SHP77 (cell line): ENCODE data around the gene OR52E2.
"Not testable (repeated sequence)": the region's sequence is repeated elsewhere in the genome, so short reads cannot be mapped to it uniquely, and the experiment has no call there.

Experiments
- DNase-seq, 2 experiments: peaks; one replicate each; lab custom pipeline; 2025; lab: John Stamatoyannopoulos, UW

The OR52E2 gene

DNA sequence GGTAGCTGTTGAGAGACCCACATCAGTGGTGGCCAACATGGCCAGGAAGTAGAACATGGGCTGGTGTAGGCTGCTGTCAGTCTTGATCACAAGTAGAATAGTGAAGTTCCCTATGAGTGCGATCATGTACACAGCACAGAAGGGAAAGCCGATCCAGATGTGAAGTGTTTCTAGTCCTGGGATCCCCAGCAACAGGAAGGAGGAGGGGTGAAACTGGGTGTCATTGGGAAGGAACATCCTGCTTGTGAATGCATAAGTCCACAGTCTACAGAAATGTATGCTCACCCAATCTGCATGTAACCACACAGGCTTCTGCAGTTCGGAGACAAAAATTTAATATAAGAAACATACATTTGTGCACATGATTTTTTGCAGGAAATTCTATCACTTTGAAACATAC, at the start of gene OR52E2:
Gene OR52E2, minus strand, starts transcription at position 237 of the 400 bp plus-strand sequence. Its CDS starts 0 bp downstream, at position 237.
- DNase-seq, result no peak

DNA sequence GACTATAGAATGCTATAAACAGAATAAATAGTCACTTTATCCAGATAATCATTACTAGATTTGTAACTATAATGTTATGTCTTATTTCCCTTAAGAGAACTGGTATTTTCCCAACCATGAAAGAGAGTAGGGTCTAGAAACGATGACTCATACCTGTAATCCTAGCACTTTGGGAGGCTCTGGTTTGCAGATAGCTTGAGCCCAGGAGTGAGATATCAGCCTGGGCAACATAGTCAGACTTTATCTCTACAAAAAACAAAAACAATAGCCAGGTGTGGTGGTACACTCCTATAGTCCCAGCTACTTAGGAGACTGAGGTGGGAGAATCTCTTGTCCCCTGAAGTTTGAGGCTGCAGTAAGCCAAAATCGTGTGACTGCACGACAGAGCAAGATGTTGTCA, 47.9 kb upstream of the OR52E2 start:
- no peak for DNase-seq

GRCh38 chr11:5103066-5103465, 43.6 kb upstream of the OR52E2 start:
- no peak for DNase-seq

- no peak for DNase-seq
These were observed 42.8 kb upstream of the OR52E2 start for GRCh38 chr11:5102246-5102645.

DNA sequence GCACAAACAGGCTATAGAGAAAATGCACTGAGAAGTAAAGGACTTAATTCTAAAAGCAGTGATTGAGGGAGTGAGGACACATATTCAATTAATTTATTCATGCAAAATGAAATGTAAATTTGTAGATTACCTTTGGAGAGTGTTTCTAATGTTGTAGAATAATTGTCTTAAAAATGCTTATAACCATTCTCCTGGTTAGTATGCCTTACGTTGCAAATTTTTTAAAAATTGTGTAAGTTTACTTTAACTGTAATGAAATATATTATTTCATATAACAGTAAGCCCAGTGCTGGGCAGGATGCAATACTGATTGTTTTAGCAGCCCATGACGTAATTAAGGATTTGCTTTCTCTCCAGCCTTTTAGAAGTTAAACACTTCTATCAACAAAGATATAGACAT, 36.6 kb upstream of the OR52E2 start:
- DNase-seq, result no peak

DNA sequence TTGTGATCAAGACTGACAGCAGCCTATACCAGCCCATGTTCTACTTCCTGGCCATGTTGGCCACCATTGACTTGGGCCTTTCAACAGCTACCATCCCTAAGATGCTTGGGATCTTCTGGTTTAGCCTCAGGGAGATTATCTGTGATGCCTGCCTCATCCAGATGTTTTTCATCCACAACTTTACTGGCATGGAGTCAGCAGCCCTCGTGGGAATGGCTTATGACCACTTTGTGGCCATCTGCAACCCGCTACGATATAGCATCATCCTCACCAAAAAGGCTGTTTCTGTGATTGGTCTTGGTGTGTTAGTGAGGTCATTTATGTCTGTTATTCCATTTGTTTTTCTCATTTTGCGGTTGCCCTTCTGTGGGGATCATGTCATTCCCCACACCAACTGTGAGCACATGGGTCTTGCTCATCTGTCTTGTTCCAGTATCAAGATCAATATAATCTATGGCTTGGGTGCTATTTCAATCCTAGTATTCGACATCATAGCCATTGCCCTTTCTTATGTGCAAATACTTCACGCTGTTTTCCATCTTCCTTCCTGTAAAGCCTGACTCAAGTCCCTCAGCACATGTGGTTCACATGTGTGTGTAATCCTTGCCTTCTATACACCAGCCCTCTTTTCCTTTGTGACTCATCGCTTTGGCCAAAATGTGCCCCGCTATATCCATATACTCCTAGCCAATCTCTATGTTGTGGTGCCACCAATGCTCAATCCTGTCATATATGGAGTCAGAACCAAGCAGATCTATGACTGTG, 33.6 kb upstream of the OR52E2 start:
- DNase-seq, result no peak

DNA sequence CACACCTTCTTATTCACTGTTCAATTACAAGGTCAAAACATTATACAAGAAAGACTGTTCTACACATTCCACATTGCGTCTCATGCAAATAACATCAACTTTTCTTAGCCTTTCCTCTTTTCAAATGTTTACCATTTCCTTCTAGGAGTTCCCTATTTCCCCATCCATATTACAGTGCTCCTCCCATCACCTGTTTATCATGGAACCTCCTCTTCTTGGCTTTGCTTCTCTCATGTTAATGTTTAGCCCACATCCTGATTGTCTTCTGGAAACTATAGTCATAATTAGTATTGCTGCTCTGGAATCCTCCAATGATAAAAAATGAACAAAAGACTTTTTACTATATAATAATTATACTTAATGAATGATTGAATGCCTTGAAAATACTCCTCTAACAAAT, 31.2 kb upstream of the OR52E2 start:
- no peak for DNase-seq

DNA sequence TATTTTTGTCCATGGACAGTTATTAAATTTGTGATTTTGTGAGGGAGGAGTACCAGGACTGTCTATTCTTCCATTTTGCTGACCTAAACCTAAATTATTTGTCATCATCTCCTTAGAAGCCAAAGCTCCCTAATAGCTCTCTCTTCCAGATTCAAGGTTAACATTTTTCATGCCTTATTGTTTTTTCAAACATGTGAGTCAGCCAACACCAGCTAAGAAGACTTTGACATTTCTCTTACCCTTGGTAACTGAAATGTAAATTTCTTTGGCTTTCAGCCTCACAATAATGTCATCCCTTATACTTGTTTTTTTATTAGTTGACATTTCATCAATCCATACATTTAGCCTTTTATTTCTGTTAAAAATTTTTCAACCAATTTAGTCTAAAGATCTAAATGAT, 29.1 kb upstream of the OR52E2 start:
- no peak for DNase-seq

GRCh38 chr11:5083602-5084001, 24.2 kb upstream of the OR52E2 start:
- no peak for DNase-seq

DNA sequence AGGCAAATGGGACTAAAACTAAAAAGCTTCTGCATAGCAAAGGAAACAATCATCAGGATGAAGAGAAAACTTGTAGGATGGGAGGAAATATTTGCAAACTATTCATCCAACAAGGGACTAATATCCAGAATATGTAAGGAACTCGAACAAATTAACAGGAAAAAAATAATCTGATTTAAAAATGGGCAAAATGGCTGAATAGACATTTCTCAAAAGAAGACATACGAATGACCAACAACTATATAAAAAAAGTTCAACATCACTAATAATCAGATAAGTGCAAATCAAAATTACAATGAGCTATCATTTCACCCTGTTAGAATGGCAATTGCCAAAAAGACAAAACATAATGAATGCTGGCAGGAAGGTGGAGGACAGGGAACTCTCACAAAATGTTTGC, 22.0 kb upstream of the OR52E2 start:
- no peak for DNase-seq

DNA sequence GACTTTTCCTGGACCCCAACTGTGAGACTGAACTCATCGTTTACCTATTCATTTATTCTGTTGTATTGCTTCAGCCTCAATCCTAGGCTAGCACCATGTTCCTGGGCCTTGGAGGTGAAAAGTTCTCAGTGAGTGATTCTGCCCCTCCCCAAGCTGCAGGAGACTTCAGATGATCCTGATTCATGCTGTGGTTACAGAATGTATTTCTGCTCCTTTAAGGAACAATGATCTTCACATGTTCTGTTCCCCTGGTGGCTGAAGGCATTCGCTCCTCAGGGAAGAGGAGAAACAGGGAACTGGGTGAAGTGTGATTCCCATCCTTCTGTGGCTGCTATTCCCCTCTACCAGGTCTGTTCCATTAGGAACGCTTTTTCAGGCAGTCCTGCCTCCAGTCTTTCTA, 12.4 kb upstream of the OR52E2 start:
- no peak for DNase-seq

GRCh38 chr11:5069272-5069671, 9.8 kb upstream of the OR52E2 start, which contains the start of gene OR52E1:
Gene OR52E1 (plus strand): TSS chr11:5069572.
- no peak for DNase-seq

DNA sequence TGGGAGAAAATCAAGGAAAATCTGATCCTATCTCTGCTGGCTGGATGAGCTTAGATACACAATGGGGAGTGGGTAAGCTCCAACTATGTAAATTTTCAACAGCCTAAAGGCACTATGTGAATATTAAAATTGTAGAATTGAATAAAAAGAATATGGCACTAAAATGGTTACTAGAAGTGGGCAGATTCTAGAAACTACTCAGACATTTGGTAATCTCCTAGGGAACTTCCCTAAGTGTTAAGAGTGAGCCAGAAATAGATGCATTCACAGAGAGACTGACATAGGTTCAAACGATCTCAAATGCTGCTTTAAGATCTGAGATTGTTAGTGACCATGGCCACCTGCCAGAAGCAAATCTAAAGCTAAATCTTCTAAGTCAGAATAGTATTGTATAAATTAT, 5.6 kb upstream of the OR52E2 start:
- DNase-seq, result no peak

DNA sequence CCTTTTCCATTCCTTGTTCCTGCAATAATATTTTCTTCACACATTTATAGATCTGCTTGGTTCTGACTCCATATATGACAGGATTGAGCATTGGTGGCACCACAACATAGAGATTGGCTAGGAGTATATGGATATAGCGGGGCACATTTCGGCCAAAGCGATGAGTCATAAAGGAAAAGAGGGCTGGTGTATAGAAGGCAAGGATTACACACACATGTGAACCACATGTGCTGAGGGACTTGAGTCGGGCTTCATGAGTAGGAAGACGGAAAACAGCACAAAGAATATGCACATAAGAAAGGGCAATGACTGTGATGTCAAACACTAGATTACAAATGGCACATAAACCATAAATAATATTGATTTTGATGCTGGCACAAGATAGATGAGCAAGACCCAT, 748 bp downstream of the OR52E2 start:
- DNase-seq, result not testable (repeated sequence)

GRCh38 chr11:5046754-5047330, 12.6 kb downstream of the OR52E2 start:
- DNase-seq, result no peak

GRCh38 chr11:5046226-5046625, 13.2 kb downstream of the OR52E2 start, which contains the start of gene OR52J3:
Gene OR52J3 (plus strand): TSS chr11:5046526. CDS start chr11:5046526, 0 bp downstream.
- DNase-seq, result no peak

DNA sequence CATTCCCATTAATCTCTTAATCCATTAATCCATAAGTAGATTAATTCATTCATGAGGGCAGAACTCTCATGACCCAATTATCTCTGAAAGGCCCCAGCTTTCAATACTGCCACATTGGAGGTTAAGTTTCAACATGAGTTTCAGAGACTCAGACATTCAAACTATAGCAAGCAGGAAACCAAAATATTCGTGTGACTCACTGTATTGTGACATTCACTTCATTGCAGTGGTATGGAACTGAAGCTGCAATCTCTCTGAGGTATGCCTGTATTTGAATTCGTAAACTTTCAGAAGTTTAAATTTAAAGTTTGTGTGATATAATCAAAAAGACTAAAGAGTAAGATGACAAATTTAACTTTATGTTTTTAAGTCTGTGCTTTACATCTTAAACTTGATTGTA, 16.0 kb downstream of the OR52E2 start:
- no peak for DNase-seq

- no peak for DNase-seq
These were observed 17.3 kb downstream of the OR52E2 start for GRCh38 chr11:5042091-5042490.

DNA sequence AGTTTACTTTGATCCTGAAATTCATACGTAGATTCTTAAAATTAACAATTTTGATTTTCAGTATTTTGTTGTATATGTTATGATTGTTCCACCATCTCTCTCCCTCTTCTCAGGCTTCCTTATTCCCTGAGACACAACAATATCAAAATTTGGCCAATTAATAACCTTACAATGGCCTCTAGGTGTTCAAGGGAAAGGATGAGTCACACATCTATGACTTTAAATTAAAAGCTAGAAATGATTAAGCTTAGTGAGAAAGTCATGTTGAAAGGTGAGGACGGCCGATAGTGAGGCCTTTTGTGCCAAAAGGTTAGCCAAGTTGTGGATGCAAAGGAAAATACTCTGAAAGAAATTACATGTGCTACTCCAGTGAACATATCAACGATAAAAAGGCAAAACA, 18.6 kb downstream of the OR52E2 start:
- DNase-seq, result no peak

GRCh38 chr11:5038341-5038740, 21.1 kb downstream of the OR52E2 start:
- no peak for DNase-seq

DNA sequence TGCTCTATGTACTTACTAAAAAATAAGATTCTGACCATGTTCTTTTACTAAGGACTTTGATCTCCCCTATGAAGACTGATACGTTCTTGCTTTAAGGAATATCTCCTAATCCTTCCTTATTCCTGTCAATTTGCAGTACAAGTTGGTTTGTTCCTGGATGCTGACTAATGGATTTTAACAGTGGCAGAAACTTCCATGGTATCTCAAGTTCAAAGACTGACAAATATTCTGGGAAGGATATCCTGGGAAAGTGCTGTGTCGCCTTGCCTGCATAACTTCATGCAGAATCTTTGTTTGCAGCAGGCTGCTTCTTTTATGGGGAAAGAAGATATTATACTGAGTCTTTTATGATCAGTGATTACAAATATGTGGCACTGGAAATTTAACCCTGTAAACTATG, 21.5 kb downstream of the OR52E2 start:
- no peak for DNase-seq

- no peak for DNase-seq
These were observed 22.8 kb downstream of the OR52E2 start for GRCh38 chr11:5036669-5037068.

- no peak for DNase-seq
These were observed 37.4 kb downstream of the OR52E2 start for GRCh38 chr11:5021996-5022395.

DNA sequence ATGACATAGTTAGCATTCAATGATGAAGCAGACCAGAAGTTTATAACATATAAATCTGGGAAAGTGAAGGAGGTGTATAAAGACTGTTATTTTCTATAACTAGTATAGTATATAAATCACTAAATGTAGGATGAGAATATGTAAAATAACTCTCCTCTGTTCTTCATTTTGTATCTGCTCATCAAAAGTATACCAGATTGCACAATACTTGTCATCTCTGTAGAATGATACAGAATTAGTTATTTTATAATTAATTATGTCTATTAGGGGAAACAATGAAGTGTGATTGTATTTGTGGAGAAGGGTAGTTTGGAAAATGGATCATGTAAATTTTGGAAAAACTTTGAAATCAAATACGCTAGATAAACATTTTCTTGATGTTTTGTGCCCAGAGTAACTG, 46.4 kb downstream of the OR52E2 start:
- no peak for DNase-seq
